NCI-H345 treated with DMSO at 0.1 percent for 48 hours (cell line): ENCODE measurements around the gene NUP88.

Experiments used
- DNase-seq: peaks from one replicate; lab custom pipeline; 2025; ENCODE audit not compliant: unreplicated experiment; lab: John Stamatoyannopoulos, UW

Gene NUP88

GRCh38 chr17:5419959-5420653 is 644 bp upstream of the NUP88 start, which contains the start of gene RPAIN:
RPAIN (plus strand) TSS chr17:5420182; CDS start chr17:5420211, 29 bp downstream.
- DNase-seq: peak; percentile 91

DNA sequence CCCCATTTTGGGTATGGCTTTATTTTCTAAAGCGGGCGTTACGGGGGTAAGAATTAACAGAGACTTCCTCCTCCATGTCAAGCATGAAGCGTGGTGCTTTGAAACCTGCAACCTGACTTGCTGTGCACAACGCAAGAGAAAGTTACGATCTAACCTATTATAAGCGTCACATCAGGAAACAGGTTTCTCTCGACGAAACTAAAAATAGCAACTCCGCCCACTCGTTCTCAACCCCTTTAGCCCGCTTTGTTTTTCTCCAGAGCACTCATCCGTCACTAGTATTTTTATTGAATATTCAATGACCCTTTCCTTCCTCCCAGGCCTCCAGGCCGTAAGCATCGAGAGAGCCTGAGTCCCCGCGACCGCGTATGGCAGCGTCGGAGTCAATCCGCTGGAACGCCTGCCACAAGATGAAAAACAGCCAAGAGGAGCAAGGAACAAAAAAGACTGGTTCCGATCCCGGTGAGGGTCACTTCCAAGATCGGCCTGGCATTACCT is 555 bp downstream of the NUP88 start:
- no peak for DNase-seq

DNA sequence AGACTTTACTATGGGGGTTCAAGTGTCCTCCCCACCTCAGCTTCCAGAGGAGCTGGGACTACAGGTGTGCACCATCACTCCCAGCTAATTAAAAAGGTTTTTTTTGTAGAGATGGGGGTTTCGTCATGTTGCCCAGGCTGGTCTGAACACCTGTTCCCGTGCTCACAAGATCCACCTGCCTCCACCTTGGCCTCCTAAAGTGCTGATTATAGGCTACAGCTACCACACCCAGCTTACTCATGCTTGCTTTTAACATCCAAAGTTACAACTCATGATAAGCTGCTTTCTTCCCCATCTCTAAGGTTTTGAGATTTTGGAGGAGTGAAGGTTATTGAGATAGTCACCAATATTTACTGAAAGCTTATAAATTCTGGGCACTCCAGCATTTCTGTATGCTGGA is 2.6 kb downstream of the NUP88 start:
- no peak for DNase-seq

GRCh38 chr17:5413682-5414081 is 5.8 kb downstream of the NUP88 start:
- DNase-seq: no peak

DNA sequence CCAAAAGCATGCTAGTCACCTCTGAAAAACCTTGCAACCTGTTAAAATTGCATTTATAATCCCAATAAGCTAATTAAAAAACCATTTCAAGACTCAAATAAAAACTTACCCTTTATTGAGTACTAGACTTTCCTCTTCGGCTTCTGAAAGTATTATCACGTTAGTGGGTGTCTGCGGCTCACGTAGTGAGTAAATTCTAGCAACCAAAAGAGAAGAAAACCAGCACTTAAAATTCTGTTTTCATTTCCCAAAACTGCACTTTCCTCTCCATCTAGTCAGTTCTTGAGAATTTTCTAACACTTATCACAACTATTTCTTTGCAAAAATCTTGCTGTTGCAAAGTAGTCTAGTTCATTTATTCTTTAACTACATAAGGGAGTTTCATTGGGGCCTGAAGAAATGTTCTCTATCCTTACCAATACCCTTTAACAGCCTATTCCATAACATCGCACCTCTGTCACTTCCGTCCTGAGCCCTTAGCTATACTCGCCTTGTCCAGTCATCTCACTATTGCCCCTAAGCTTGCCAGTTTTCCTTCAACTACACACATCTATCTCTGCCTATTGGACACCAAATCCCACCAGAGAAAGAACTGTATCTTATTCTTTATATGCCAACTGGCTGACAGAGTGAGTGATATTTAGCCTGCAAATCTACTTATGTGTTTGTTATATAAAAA is 8.7 kb downstream of the NUP88 start:
- DNase-seq: no peak

- no peak for DNase-seq
These were observed 11.3 kb downstream of the NUP88 start for GRCh38 chr17:5408186-5408585.

DNA sequence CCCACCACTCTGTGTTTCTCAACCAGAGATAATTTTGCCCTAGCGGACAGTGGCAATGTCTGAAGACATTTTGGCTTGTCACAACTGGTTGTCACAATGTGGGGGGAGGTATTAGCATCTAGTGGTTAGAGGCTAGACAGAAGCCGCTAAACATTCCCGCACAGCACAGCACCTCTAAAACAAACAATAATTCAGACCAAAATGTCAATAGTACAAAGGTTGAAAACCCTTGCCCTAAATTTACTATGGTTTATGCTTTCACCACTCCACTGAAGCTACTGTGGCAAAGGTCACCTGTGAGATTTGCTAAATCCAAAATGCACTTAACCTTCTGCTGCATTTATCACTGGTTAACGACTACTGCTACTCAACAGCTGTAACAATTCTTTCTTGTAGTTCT is 14.1 kb downstream of the NUP88 start:
- DNase-seq: no peak

DNA sequence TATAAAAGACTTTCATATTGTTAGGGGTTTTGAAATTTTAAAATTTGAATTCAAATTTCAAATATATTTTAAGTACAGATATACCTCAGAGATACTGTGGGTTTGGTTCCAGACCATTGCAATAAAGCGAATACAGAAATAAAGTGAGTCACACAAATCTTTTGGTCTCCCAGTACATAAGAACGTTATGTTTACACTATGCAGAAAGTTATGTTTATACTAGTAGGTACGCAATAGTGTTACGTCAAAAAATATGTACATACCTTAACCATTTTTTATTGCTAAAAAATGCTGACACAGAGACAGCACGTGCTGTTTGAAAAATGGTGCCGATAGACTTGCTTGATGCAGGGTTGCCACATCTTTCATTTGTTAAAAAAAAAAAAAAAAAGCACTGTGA is 19.7 kb downstream of the NUP88 start:
- DNase-seq: no peak

- no peak for DNase-seq
These were observed 22.9 kb downstream of the NUP88 start for GRCh38 chr17:5396612-5397011.

GRCh38 chr17:5391678-5392077 is 27.8 kb downstream of the NUP88 start:
- DNase-seq: no peak

- no peak for DNase-seq
These were observed 37.9 kb downstream of the NUP88 start for GRCh38 chr17:5381542-5381941.

DNA sequence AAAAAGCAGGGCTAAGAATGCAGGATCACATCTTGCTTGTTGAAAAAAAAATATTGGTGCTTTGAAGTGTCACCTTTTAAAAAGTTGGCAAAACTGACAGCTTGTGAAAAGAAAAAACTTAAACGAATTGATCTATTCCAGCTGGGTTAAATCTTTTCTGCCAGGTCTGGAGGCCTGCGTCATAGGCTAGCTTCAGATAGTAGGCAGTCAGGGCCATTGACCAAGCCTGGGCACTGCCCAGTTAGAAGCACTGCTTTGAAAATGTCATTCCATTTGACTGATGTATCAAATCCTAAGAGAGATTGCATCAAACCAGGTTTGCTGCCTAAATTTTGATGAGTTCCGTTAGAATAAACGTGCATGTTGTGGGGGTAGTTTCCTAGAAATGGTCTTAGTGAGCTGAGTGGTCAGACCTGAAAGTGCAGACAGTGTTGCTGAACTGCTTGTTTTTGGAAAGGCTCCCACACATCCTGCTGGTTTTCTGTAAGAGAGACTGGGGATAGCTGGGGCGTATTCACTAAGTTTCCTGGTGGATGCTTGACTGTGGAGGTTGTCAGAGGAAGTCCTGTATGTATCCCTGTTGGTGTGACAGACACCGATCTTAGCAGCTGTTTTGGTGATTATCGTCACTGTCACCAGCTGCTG is 38.8 kb downstream of the NUP88 start:
- no peak for DNase-seq

- DNase-seq: no peak
These were observed 39.9 kb downstream of the NUP88 start for GRCh38 chr17:5379351-5380107.

- DNase-seq: no peak
These were observed 40.8 kb downstream of the NUP88 start for GRCh38 chr17:5378566-5379207.

DNA sequence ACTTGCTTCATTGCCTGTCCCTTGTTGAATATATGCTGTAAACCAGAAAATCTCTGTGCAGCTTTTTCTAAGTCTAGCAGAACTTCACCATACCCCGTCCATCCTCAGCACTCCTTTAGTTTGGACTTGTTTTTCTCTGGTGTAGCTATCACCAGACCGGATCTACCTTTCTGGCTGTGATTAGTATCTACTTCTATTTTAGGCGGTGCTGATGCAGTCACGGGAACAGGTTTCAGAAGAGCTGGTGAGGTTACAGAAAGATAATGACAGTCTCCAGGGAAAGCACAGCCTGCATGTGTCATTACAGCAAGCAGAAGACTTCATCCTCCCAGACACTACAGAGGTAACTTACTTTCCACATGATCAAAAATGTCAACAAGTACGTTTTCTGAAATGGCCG is 46.4 kb downstream of the NUP88 start:
- no peak for DNase-seq

- DNase-seq: no peak
These were observed 49.1 kb downstream of the NUP88 start for GRCh38 chr17:5370411-5370810.

DNA sequence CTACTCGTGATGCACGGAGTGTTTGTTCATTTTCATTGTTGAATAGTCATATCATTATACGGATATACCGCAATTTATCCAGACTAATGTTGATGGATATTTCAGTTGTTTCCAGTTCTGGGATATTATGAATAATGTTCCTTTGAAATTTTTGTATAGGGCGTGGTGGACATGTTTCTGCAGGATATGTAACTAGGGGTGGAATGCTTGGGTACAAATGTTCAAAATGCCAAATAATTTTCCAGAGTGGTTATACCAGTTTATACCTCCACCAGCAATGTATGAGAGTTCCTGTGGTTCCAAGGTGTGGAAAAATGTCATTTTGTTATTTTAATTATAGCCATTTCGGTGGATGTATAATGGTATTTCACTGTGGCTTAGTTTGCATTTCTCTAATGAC is 53.6 kb downstream of the NUP88 start:
- DNase-seq: no peak

DNA sequence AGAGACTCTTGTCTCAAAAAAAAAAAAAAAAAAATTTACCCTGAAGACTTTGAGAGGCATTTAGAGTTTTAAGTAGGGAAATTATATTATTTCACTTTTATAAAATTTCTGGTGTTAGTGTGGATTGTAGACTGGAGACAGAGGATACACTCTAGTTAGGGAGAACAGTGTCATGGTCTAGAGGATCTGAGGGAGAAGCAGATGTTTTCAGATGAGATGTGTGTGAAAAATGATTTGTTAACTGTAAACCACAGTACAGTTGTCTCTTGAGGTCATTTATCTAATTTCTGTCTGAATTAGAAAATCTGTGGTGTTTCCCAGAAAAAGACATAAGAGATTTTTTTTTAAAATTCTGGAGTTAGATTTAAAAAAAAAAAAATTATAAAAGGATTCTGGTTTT is 54.8 kb downstream of the NUP88 start:
- no peak for DNase-seq

DNA sequence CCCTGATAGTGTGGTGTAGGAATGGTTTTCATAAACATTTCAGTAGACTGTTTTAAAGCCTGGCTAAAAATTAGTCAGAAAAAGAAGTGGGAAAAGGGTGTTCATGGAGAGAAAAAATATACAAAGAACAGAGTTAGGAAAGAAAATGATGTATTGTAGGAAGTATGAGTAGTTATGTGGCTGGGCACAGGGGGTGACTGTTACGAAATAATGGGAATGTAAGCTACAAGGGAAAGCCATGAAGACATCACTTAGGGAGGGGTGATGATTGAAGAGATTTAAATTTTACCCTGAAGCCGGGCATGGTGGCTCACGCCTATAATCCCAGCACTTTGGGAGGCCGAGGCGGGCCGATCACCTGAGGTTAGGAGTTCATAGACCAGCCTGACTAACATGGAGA is 55.3 kb downstream of the NUP88 start:
- no peak for DNase-seq

- DNase-seq: no peak
These were observed 57.2 kb downstream of the NUP88 start for GRCh38 chr17:5362162-5362811.
